K562 (cell line): Measurements from ENCODE around the gene SPEM3. TPM values are rescaled to one million over a fixed set of nuclear protein-coding genes. Genes with fewer than 3 reads are reported as not detected.

Experiments used
- ATAC-seq: fragments of 200-7000 bp; cut with Tn5 transposase; 3 replicates; pipeline ENCODE4 v1.9.1; 2020; ENCODE audit warnings: moderate library complexity
- BruUV-seq: library from RNA; stranded (reverse); fragments of 400-500 nt; replicated peaks from 2 replicates; lab custom pipeline; 2021; lab: Mats Ljungman, UMichigan
- CTCF ChIA-PET: fragments of 300-600 bp; formaldehyde crosslinking; extraction: SDS; loops from one replicate; lab custom pipeline; 2021; ENCODE audit warnings: low intra/inter-chr PET ratio; lab: Yijun Ruan, JAX
- POLR2A ChIA-PET: fragments of 300-600, 350-650 bp; sonication (Branson Sonifier 250); formaldehyde crosslinking; extraction: SDS; loops from one replicate; lab custom pipeline; 2021; ENCODE audit warnings: antibody characterized with exemption, inconsistent platforms; lab: Yijun Ruan, JAX
- DNase-seq, 4 experiments: peaks; one replicate each; pipeline versions ENCODE4 v3.0.0 to v3.0.0-alpha.2; 2011 to 2018; ENCODE audit warnings: low spot score in 3 of 4, mixed read lengths in 3 of 4; ENCODE audit errors: extremely low read depth in 1 of 4
- FAIRE-seq: peaks from 2 replicates; lab custom pipeline; 2011; peaks lifted over from hg19 to GRCh38; lab: Jason Lieb, UNC
- H2AFZ ChIP-seq: 2 replicates; pipeline ENCODE4 v1.6.0; 2011; ENCODE audit warnings: low read depth, low read length, control low read depth, inconsistent platforms
- H3K27ac ChIP-seq: fragments of 200-600 bp; 3 replicates; pipeline ENCODE4 v1.8.0; 2011; ENCODE audit warnings: low read depth, mild to moderate bottlenecking, control low read depth, inconsistent platforms, low read length, moderate library complexity, mixed read lengths; ENCODE audit errors: extremely low read depth
- H3K27me3 ChIP-seq, 2 experiments: fragments of 300-600 bp in 1 of 2; 2 replicates in 1 of 2; 3 replicates in 1 of 2; pipeline versions ENCODE4 v1.6.0 to v1.8.0; 2011; ENCODE audit warnings: inconsistent platforms in 2 of 2, low read length in 2 of 2, mild to moderate bottlenecking in 1 of 2, mixed read lengths in 1 of 2, moderate library complexity in 1 of 2; ENCODE audit not compliant: control insufficient read depth in 2 of 2, insufficient read depth in 2 of 2
- H3K36me3 ChIP-seq: fragments of 300-600 bp; 3 replicates; pipeline ENCODE4 v1.8.0; 2011; ENCODE audit warnings: mild to moderate bottlenecking, low read length, inconsistent platforms; ENCODE audit not compliant: control insufficient read depth, insufficient read depth
- H3K4me1 ChIP-seq, 2 experiments: fragments of 200-600 bp in 1 of 2; replicated peaks in 1 of 2; 2 replicates in 1 of 2; 3 replicates in 1 of 2; pipeline versions ENCODE4 v1.5.1 to v1.8.0; 2011; ENCODE audit warnings: inconsistent platforms in 2 of 2, low read length in 2 of 2, mild to moderate bottlenecking in 1 of 2, mixed read lengths in 1 of 2, moderate library complexity in 1 of 2; ENCODE audit not compliant: control insufficient read depth in 2 of 2, insufficient read depth in 2 of 2
- H3K4me2 ChIP-seq: 2 replicates; pipeline ENCODE4 v1.6.1; 2011; ENCODE audit warnings: low read length, control low read depth, inconsistent platforms, mixed read lengths; ENCODE audit not compliant: insufficient read depth
- H3K4me3 ChIP-seq: fragments of 200-600 bp; sonication (generic), shearing (Covaris generic); 2 replicates; pipeline ENCODE4 v1.5.1; 2016; ENCODE audit warnings: control low read depth, inconsistent platforms
- H3K79me2 ChIP-seq: fragments of 200-600 bp; 3 replicates; pipeline ENCODE4 v1.8.0; 2011; ENCODE audit warnings: low read length, inconsistent platforms; ENCODE audit not compliant: control insufficient read depth, insufficient read depth
- H3K9ac ChIP-seq, 2 experiments: 2 replicates each; pipeline versions ENCODE4 v1.6.0 to v1.6.1; 2011; ENCODE audit warnings: low read depth in 2 of 2, low read length in 2 of 2, control low read depth in 1 of 2, inconsistent platforms in 1 of 2, mild to moderate bottlenecking in 1 of 2, mixed read lengths in 1 of 2; ENCODE audit not compliant: insufficient read depth in 1 of 2
- H3K9me1 ChIP-seq: one replicate; pipeline ENCODE4 v1.6.0; 2011; ENCODE audit warnings: inconsistent platforms, mild to moderate bottlenecking, low read length, moderate library complexity; ENCODE audit not compliant: control insufficient read depth, insufficient read depth
- H3K9me3 ChIP-seq: replicated peaks from 2 replicates; pipeline ENCODE4 v1.5.1; 2011; ENCODE audit warnings: low read depth, low read length, inconsistent platforms; ENCODE audit not compliant: control insufficient read depth, insufficient read depth
- H4K20me1 ChIP-seq: replicated peaks from 2 replicates; pipeline ENCODE4 v1.6.1; 2011; ENCODE audit warnings: low read length, inconsistent platforms, mixed read lengths; ENCODE audit not compliant: control insufficient read depth, insufficient read depth
- ADNP ChIP-seq: fragments of 200-800 bp; sonication (Bioruptor generic); IDR thresholded peaks from 2 replicates; pipeline ENCODE4 v1.6.1; 2016; ENCODE audit warnings: missing genetic modification characterization, missing compliant biosample characterization
- ATF1 ChIP-seq, 2 experiments: fragments of 450-650 bp in 1 of 2; IDR thresholded peaks; 2 replicates each; pipeline ENCODE4 v1.6.1; 2016; ENCODE audit warnings: missing compliant biosample characterization in 1 of 2, missing genetic modification characterization in 1 of 2
- ATF6 ChIP-seq: sonication (generic); formaldehyde crosslinking; IDR thresholded peaks from 2 replicates; pipeline ENCODE4 v1.4.0; 2020; ENCODE audit warnings: mild to moderate bottlenecking, missing genetic modification reagents
- ETV1 ChIP-seq: fragments of 450-650 bp; conservative IDR thresholded peaks from 2 replicates; pipeline ENCODE4 v1.6.1; 2016; ENCODE audit warnings: missing genetic modification characterization, control low read depth, low read depth, missing compliant biosample characterization
- MTF1 ChIP-seq: fragments of 250-450 bp; sonication (Bioruptor Pico); IDR thresholded peaks from 2 replicates; pipeline ENCODE4 v1.9.0; 2021; ENCODE audit warnings: moderate library complexity, mild to moderate bottlenecking, inconsistent platforms, borderline replicate concordance
- MXI1 ChIP-seq: IDR thresholded peaks from 2 replicates; pipeline ENCODE4 v1.6.1; 2011; ENCODE audit warnings: low read depth, mild to moderate bottlenecking, improper control_type of control experiment, low read length
- SP2 ChIP-seq: IDR thresholded peaks from 2 replicates; pipeline ENCODE4 v1.6.1; 2011; ENCODE audit warnings: mild to moderate bottlenecking, low read depth, low read length, moderate library complexity; ENCODE audit not compliant: poor library complexity, severe bottlenecking; ENCODE audit errors: extremely low read depth
- TAF15 ChIP-seq: fragments of 200-400 bp; formaldehyde crosslinking; IDR thresholded peaks from 2 replicates; pipeline ENCODE4 v1.6.1; 2017; ENCODE audit warnings: mild to moderate bottlenecking, low read depth, low read length, moderate library complexity
- YY1 ChIP-seq, 3 experiments: IDR thresholded peaks; 2 replicates each; pipeline ENCODE4 v1.6.1; 2011; ENCODE audit warnings: low read length in 2 of 3, mild to moderate bottlenecking in 2 of 3, moderate library complexity in 2 of 3, borderline replicate concordance in 1 of 3, control low read depth in 1 of 3, low read depth in 1 of 3; ENCODE audit not compliant: insufficient read depth in 3 of 3, insufficient replicate concordance in 2 of 3, control insufficient read depth in 1 of 3, insufficient read length in 1 of 3; ENCODE audit errors: extremely low read depth in 1 of 3
- ZNF134 ChIP-seq: fragments of 250-450 bp; sonication (Bioruptor Pico); conservative IDR thresholded peaks from 2 replicates; pipeline ENCODE4 v1.4.0; 2020
- ZNF644 ChIP-seq: fragments of 200-800 bp; sonication (Bioruptor generic); IDR thresholded peaks from 2 replicates; pipeline ENCODE4 v1.6.1; 2016; ENCODE audit warnings: low read depth, missing genetic modification characterization, missing compliant biosample characterization
- ZNF655 ChIP-seq: fragments of 250-450 bp; sonication (Bioruptor Pico); IDR thresholded peaks from 2 replicates; pipeline ENCODE4 v1.5.0; 2021
- ZNF668 ChIP-seq: fragments of 250-450 bp; sonication (Bioruptor Pico); IDR thresholded peaks from 2 replicates; pipeline ENCODE4 v1.8.0; 2022; ENCODE audit warnings: mild to moderate bottlenecking, inconsistent platforms
- ZNF766 ChIP-seq: fragments of 200-800 bp; sonication (Bioruptor generic); conservative IDR thresholded peaks from 2 replicates; pipeline ENCODE4 v1.6.1; 2016; ENCODE audit warnings: missing genetic modification characterization, missing compliant biosample characterization
- WGBS: fragments of 100-300 bp; shearing (Covaris generic); methylation state at CpG from one replicate; pipeline ENCODE4 v1.1.6; 2016; ENCODE audit warnings: low coverage, mixed read lengths; ENCODE audit not compliant: insufficient coverage; ENCODE audit errors: missing lambda C conversion rate; 5-methylcytosine and 5-hydroxymethylcytosine counted together
- in situ Hi-C: fragments of 300-500 bp; cut with MboI; formaldehyde crosslinking; loops from 4 replicates; pipeline ENCODE4 v1.15.0; 2018; ENCODE audit warnings: inconsistent platforms, mixed read lengths
- intact Hi-C: fragments of 100-400 bp; cut with micrococcal nuclease; formaldehyde crosslinking; loops from 2 replicates; pipeline ENCODE4 v1.14.2; 2022
- polyA plus RNA-seq, 8 experiments: library from polyadenylated mRNA; depleted of rRNA in 4 of 8; stranded (reverse) in 5 of 8; unstranded in 3 of 8; fragments of >200 nt; fragmentation: Nextera tagmentation in 2 of 8; fragmentation: Illumina TruSeq in 1 of 8; extraction: Ambion mirVana in 2 of 8; extraction: Trizol in 1 of 8; gene quantifications; 2 replicates each; pipeline versions ENCODE4 v1.2.1 to v1.2.3, GENCODE V29; 2011 to 2014; ENCODE audit warnings: inconsistent platforms in 1 of 8, missing spikeins in 1 of 8
- total RNA-seq, 7 experiments: library from RNA; depleted of rRNA in 6 of 7; stranded (reverse); fragments of >200 nt in 6 of 7; fragmentation: Illumina TruSeq in 2 of 7; extraction: Trizol in 2 of 7; gene quantifications; 2 replicates each; pipeline versions ENCODE4 v1.2.1 to v1.2.3, GENCODE V29; 2011 to 2021; ENCODE audit warnings: low replicate concordance in 1 of 7

The SPEM3 gene
- total and polyA plus RNA-seq, 9 of the 15 experiments (the other 6 are each of a cell fraction or from before 2014, with no cell fraction given): not detected

- Histone ChIP-seq H3K36me3 (no peaks in the 10 kb centered on the region; the same call in 1 of the 3 replicates), H3K27ac (peak overlapping the region; percentile 92), H2AFZ (no peak overlapping the region), H3K4me1 (peaks cover 37 to 57% of the 10 kb centered on the region in 2 experiments), H3K4me2 (peak overlapping the region; percentile 93), H3K4me3 (peak overlapping the region; percentile 70; the same call in 1 of the 2 replicates), H4K20me1 (0 out of 2 replicates have a peak, but pooled peaks cover 13% of the 10 kb centered on the region), H3K9me1 (no peaks in the 10 kb centered on the region), H3K27me3 (no peaks in the 10 kb centered on the region), H3K9ac (peak overlapping the region; percentile 82 to 94), H3K79me2 (peaks cover 78% of the 10 kb centered on the region), H3K9me3 (no peaks in the 10 kb centered on the region)
- ChIA-PET POLR2A (interaction anchor here (0.5 to 2.6 kb wide), 7 partner anchors 8 to 210 kb away, joined by 3 to 13 read pairs (median 6); partner anchors contain the start of gene POLR2A), CTCF (no interaction called here)
- in situ Hi-C loops (no loop called here), intact Hi-C loops (no loop called here)
- ATAC-seq (no peak), DNase-seq (no peak), FAIRE-seq (no peak)
- BruUV-seq: no TSS peak
- 72% methylated on average over 3 of the region's 5 CpGs for WGBS
- TF ChIP-seq MTF1 (no peak), YY1 (IDR thresholded peaks at IDR 0.05; ENCODE audit: borderline replicate concordance in 1 of 3, control insufficient read depth in 1 of 3, extremely low read depth in 1 of 3, insufficient read depth in 3 of 3, insufficient read length in 1 of 3, insufficient replicate concordance in 2 of 3, low read depth in 1 of 3, low read length in 2 of 3) (no peak), ZNF655 (CRISPR knock-in tag) (no peak), ZNF766 (CRISPR knock-in tag) (no peak), ZNF668 (CRISPR knock-in tag) (no peak), ATF1 (CRISPR knock-in tag; IDR thresholded peaks at IDR 0.05) (no peak), ATF1 (tag; IDR thresholded peaks at IDR 0.05) (no peak), SP2 (no peak), ADNP (tag) (no peak), ATF6 (CRISPR knock-in tag) (no peak), TAF15 (no peak), ZNF644 (tag) (no peak), MXI1 (no peak), ZNF134 (CRISPR knock-in tag) (no peak), ETV1 (tag) (no peak)
These were observed 48.3 kb downstream of the SPEM3 start for GRCh38 chr17:7476951-7477350.
